ENCODE results near the gene KLK15. TPM values are rescaled to one million over a fixed set of nuclear protein-coding genes. Genes with fewer than 3 reads are reported as not detected.

Gene KLK15
- total RNA-seq, 1 donor from 2014 or later, result not detected

DNA sequence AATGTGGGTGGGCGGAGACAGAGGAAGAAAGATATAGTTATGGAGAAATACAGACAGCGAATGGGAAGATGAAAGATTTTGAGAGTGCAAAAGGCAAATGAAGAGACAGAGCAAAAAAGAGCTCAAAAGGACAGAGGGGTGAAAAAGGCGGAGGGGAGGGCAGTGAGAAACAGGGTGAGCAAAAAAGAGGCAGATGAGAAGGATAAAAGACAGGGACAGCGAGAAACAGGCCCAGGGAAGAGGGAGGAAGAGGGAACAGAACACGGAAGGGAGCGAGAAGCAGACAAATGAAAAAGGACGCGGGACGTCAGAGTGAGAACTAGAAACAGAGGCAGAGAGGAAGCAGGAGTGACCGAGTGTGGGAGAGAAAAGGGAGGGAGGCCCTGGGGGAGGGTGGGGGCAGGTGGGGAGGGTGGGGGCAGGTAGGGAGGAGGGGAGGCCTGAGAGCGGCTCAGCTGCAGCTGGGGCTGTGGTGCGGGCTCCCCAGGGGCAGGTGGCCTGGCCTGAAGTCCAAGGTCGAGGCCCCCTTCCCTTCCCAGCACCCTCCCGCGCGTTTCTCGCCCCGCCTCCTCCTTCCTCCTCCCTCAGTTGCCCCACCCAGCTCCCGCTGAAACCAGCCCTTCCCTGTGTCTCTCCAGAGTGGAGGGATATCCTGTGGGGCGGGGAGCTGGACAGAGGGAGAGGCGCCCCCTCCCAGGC is 12.7 kb downstream of the KLK15 start:
- peaks cover 11% of the 10 kb centered on the region for H3K27me3 ChIP-seq
- no peaks in the 10 kb centered on the region for H3K4me1 ChIP-seq
- no peak for TF ChIP-seq CTCF (IDR thresholded peaks at IDR 0.05)
- H3K4me3 ChIP-seq, result no peak overlapping the region
- H3K9me3 ChIP-seq, result no peaks in the 10 kb centered on the region
- DNase-seq (ENCODE audit: low spot score in 2 of 2), result no peak
- no peaks in the 10 kb centered on the region for H3K36me3 ChIP-seq
- intact Hi-C loops (cut with DNase I), result no loop called here
- no peak overlapping the region for H3K27ac ChIP-seq

- H3K9me3 ChIP-seq, result no peaks in the 10 kb centered on the region
- H3K27me3 ChIP-seq, result peaks cover 11% of the 10 kb centered on the region
- no peak for TF ChIP-seq CTCF (IDR thresholded peaks at IDR 0.05)
- no peak for DNase-seq (ENCODE audit: low spot score in 2 of 2)
- no peak overlapping the region for H3K27ac ChIP-seq
- intact Hi-C loops (cut with DNase I), result no loop called here
- no peak overlapping the region for H3K4me3 ChIP-seq
- no peaks in the 10 kb centered on the region for H3K4me1 ChIP-seq
- H3K36me3 ChIP-seq, result no peaks in the 10 kb centered on the region
Measured at GRCh38 chr19:50820086-50820485, 13.3 kb downstream of the KLK15 start.

DNA sequence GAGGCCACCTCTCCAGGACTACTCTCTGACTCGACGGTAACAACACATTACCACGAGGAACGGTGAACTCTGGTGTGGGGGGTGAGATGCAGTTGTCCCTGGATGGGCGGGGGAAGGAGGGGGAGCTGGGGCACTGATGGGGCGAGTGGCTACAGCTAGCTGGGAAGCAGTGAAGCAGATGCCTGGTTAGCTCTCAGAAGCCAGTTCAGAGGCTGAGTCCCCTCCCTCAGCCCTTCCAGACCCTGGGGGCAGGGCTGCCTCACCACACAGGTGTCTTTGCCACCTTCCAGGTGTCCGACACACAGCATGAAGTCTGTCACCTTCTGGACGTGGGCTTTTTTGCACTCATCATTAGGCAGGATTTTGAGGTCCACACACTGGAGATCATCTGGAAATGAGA is 13.7 kb downstream of the KLK15 start:
- Histone ChIP-seq H3K27me3 (peaks cover 11% of the 10 kb centered on the region), H3K4me1 (no peaks in the 10 kb centered on the region), H3K36me3 (no peaks in the 10 kb centered on the region), H3K9me3 (no peaks in the 10 kb centered on the region), H3K27ac (no peak overlapping the region), H3K4me3 (no peak overlapping the region)
- DNase-seq (ENCODE audit: low spot score in 2 of 2), result no peak
- intact Hi-C loops (cut with DNase I), result no loop called here
- no peak for TF ChIP-seq CTCF (IDR thresholded peaks at IDR 0.05)

GRCh38 chr19:50818859-50819472 is 14.4 kb downstream of the KLK15 start:
- Histone ChIP-seq H3K9me3 (no peaks in the 10 kb centered on the region), H3K27me3 (peaks cover 11% of the 10 kb centered on the region), H3K4me3 (no peak overlapping the region), H3K4me1 (no peaks in the 10 kb centered on the region), H3K36me3 (no peaks in the 10 kb centered on the region), H3K27ac (no peak overlapping the region)
- intact Hi-C loops (cut with DNase I), result no loop called here
- DNase-seq (ENCODE audit: low spot score in 2 of 2), result no peak
- TF ChIP-seq CTCF (IDR thresholded peaks at IDR 0.05), result no peak

- Histone ChIP-seq H3K27ac (no peak overlapping the region), H3K9me3 (no peaks in the 10 kb centered on the region), H3K27me3 (peaks cover 11% of the 10 kb centered on the region), H3K4me1 (no peaks in the 10 kb centered on the region), H3K4me3 (peak overlapping the region; percentile 17 to 34), H3K36me3 (no peaks in the 10 kb centered on the region)
- intact Hi-C loops (cut with DNase I), result no loop called here
- no peak for DNase-seq (ENCODE audit: low spot score in 2 of 2)
- no peak for TF ChIP-seq CTCF (IDR thresholded peaks at IDR 0.05)
Measured at GRCh38 chr19:50817941-50818858, 15.2 kb downstream of the KLK15 start.
